Measurements from ENCODE around the gene LRRC28.

LRRC28 gene

GRCh38 chr15:99424131-99424571 lies 172.9 kb downstream of the LRRC28 start:
- no peak for DNase-seq

- DNase-seq, result no peak
Observed at GRCh38 chr15:99424978-99425656, 173.8 kb downstream of the LRRC28 start.

- no peak for DNase-seq
Observed at GRCh38 chr15:99425657-99426301, 174.5 kb downstream of the LRRC28 start.

GRCh38 chr15:99426431-99427105 lies 175.3 kb downstream of the LRRC28 start:
- no peak for DNase-seq

GRCh38 chr15:99427210-99427609 lies 175.9 kb downstream of the LRRC28 start:
- no peak for DNase-seq

- no peak for DNase-seq
Observed at GRCh38 chr15:99427668-99428361, 176.5 kb downstream of the LRRC28 start.

- no peak for DNase-seq
Observed at GRCh38 chr15:99429681-99430081, 178.4 kb downstream of the LRRC28 start.

- DNase-seq, result no peak
Observed at GRCh38 chr15:99430881-99431401, 179.7 kb downstream of the LRRC28 start.

- no peak for DNase-seq
Observed at GRCh38 chr15:99431661-99432091, 180.4 kb downstream of the LRRC28 start.

- no peak for DNase-seq
Observed at GRCh38 chr15:99432271-99433025, 181.2 kb downstream of the LRRC28 start.

- no peak for DNase-seq
Observed at GRCh38 chr15:99433026-99433756, 181.9 kb downstream of the LRRC28 start.

- no peak for DNase-seq
Observed at GRCh38 chr15:99433757-99434450, 182.6 kb downstream of the LRRC28 start.

- DNase-seq, result no peak
Observed at GRCh38 chr15:99434506-99435112, 183.3 kb downstream of the LRRC28 start.

GRCh38 chr15:99435113-99435695 lies 183.9 kb downstream of the LRRC28 start:
- no peak for DNase-seq

GRCh38 chr15:99435877-99436541 lies 184.7 kb downstream of the LRRC28 start:
- DNase-seq, result no peak

- DNase-seq, result no peak
Observed at GRCh38 chr15:99436542-99437314, 185.4 kb downstream of the LRRC28 start.

- no peak for DNase-seq
Observed at GRCh38 chr15:99437315-99438223, 186.3 kb downstream of the LRRC28 start.

GRCh38 chr15:99438224-99438585 lies 186.9 kb downstream of the LRRC28 start:
- no peak for DNase-seq

Measured in activated gamma-delta T cell (primary cell).